K562 (cell line): ENCODE data around the gene PDZD2.

Experiments used
- BCLAF1 ChIP-seq, 2 experiments: fragments of 450-650 bp in 1 of 2; IDR thresholded peaks; 2 replicates each; pipeline ENCODE4 v1.6.1; 2011 to 2017; ENCODE audit warnings: low read depth in 2 of 2, antibody characterized with exemption in 1 of 2, borderline replicate concordance in 1 of 2, low read length in 1 of 2, mild to moderate bottlenecking in 1 of 2, mixed read lengths in 1 of 2; ENCODE audit not compliant: control insufficient read depth in 1 of 2
- CHCHD3 ChIP-seq: fragments of 250-450 bp; sonication (Bioruptor Pico); IDR thresholded peaks from 2 replicates; pipeline ENCODE4 v2.1.2; 2022; ENCODE audit warnings: mild to moderate bottlenecking
- ELF2 ChIP-seq: fragments of 250-450 bp; sonication (Bioruptor Pico); IDR thresholded peaks from 2 replicates; pipeline ENCODE4 v1.5.0; 2021; ENCODE audit warnings: mild to moderate bottlenecking
- GTF3C2 ChIP-seq: IDR thresholded peaks from 3 replicates; pipeline ENCODE4 v1.6.1; 2011; ENCODE audit warnings: borderline replicate concordance, mild to moderate bottlenecking, moderate library complexity; ENCODE audit not compliant: insufficient read length; ENCODE audit errors: extremely low read depth
- HMG20B ChIP-seq: fragments of 250-450 bp; sonication (Bioruptor Pico); IDR thresholded peaks from 2 replicates; pipeline ENCODE4 v1.5.0; 2021; ENCODE audit warnings: mild to moderate bottlenecking
- MAFG ChIP-seq: fragments of 450-650 bp; conservative IDR thresholded peaks from 2 replicates; pipeline ENCODE4 v1.6.1; 2016; ENCODE audit warnings: missing genetic modification characterization, missing compliant biosample characterization
- MAX ChIP-seq: sonication (generic); formaldehyde crosslinking; IDR thresholded peaks from 2 replicates; pipeline ENCODE4 v1.9.0; 2022; ENCODE audit warnings: mild to moderate bottlenecking, missing genetic modification reagents
- POLR2A ChIP-seq: fragments of 450-650 bp; conservative IDR thresholded peaks from 2 replicates; pipeline ENCODE4 v1.6.1; 2016
- POLR2AphosphoS5 ChIP-seq: IDR thresholded peaks from 2 replicates; pipeline ENCODE4 v1.6.1; 2011; ENCODE audit warnings: mild to moderate bottlenecking, low read depth, low read length, moderate library complexity; ENCODE audit not compliant: control insufficient read depth, insufficient read depth
- ZKSCAN1 ChIP-seq: fragments of 150-350 bp; IDR thresholded peaks from 2 replicates; pipeline ENCODE4 v1.6.1; 2016; ENCODE audit warnings: low read depth, low read length
- TF ChIP-seq, protein P1 (sequence below), 3 experiments: IDR thresholded peaks in 2 of 3; conservative IDR thresholded peaks in 1 of 3; 2 replicates each; pipeline ENCODE4 v1.5.1; 2011 to 2012; ENCODE audit warnings: low read length in 3 of 3, mild to moderate bottlenecking in 3 of 3, control low read depth in 2 of 3, improper control_type of control experiment in 1 of 3, inconsistent platforms in 1 of 3, low read depth in 1 of 3, mixed read lengths in 1 of 3, moderate library complexity in 1 of 3; ENCODE audit not compliant: insufficient read depth in 2 of 3
- TF ChIP-seq, protein P2 (sequence below): fragments of 450-650 bp; formaldehyde crosslinking; IDR thresholded peaks from 2 replicates; pipeline ENCODE4 v1.4.0; 2020; ENCODE audit warnings: mild to moderate bottlenecking
- TF ChIP-seq, protein P3 (sequence below): fragments of 450-650 bp; IDR thresholded peaks from 2 replicates; pipeline ENCODE4 v1.6.1; 2017; ENCODE audit warnings: mild to moderate bottlenecking, moderate library complexity

- TF ChIP-seq, protein P1, sequence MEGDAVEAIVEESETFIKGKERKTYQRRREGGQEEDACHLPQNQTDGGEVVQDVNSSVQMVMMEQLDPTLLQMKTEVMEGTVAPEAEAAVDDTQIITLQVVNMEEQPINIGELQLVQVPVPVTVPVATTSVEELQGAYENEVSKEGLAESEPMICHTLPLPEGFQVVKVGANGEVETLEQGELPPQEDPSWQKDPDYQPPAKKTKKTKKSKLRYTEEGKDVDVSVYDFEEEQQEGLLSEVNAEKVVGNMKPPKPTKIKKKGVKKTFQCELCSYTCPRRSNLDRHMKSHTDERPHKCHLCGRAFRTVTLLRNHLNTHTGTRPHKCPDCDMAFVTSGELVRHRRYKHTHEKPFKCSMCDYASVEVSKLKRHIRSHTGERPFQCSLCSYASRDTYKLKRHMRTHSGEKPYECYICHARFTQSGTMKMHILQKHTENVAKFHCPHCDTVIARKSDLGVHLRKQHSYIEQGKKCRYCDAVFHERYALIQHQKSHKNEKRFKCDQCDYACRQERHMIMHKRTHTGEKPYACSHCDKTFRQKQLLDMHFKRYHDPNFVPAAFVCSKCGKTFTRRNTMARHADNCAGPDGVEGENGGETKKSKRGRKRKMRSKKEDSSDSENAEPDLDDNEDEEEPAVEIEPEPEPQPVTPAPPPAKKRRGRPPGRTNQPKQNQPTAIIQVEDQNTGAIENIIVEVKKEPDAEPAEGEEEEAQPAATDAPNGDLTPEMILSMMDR (IDR thresholded peaks at IDR 0.05 in 2 of 3, conservative IDR thresholded peaks at IDR 0.05 in 1 of 3; ENCODE audit: insufficient read depth in 2 of 3, low read depth in 1 of 3, low read length in 3 of 3) = no peak
- TF ChIP-seq MAFG (tag) (no peak), CHCHD3 (CRISPR knock-in tag) (no peak), HMG20B (CRISPR knock-in tag) (no peak), BCLAF1 (IDR thresholded peaks at IDR 0.05; ENCODE audit: borderline replicate concordance in 1 of 2, control insufficient read depth in 1 of 2, low read depth in 2 of 2, low read length in 1 of 2) (no peak), ELF2 (no peak), ZKSCAN1 (no peak), POLR2A (no peak), POLR2AphosphoS5 (no peak), GTF3C2 (no peak), MAX (CRISPR knock-in tag) (no peak)
- TF ChIP-seq, protein P2, sequence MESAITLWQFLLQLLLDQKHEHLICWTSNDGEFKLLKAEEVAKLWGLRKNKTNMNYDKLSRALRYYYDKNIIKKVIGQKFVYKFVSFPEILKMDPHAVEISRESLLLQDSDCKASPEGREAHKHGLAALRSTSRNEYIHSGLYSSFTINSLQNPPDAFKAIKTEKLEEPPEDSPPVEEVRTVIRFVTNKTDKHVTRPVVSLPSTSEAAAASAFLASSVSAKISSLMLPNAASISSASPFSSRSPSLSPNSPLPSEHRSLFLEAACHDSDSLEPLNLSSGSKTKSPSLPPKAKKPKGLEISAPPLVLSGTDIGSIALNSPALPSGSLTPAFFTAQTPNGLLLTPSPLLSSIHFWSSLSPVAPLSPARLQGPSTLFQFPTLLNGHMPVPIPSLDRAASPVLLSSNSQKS = no peak
- TF ChIP-seq, protein P3, sequence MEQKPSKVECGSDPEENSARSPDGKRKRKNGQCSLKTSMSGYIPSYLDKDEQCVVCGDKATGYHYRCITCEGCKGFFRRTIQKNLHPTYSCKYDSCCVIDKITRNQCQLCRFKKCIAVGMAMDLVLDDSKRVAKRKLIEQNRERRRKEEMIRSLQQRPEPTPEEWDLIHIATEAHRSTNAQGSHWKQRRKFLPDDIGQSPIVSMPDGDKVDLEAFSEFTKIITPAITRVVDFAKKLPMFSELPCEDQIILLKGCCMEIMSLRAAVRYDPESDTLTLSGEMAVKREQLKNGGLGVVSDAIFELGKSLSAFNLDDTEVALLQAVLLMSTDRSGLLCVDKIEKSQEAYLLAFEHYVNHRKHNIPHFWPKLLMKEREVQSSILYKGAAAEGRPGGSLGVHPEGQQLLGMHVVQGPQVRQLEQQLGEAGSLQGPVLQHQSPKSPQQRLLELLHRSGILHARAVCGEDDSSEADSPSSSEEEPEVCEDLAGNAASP = no peak
Measured at GRCh38 chr5:32014096-32014745, 375.3 kb downstream of the PDZD2 start.
